ENCODE data around the gene LINC01488. TPM values are rescaled to one million over a fixed set of nuclear protein-coding genes. Genes with fewer than 3 reads are reported as not detected.

LINC01488 gene
- total and polyA plus RNA-seq, 2 donors (not counting 1 experiment from before 2014, with no cell fraction given), result not detected

DNA sequence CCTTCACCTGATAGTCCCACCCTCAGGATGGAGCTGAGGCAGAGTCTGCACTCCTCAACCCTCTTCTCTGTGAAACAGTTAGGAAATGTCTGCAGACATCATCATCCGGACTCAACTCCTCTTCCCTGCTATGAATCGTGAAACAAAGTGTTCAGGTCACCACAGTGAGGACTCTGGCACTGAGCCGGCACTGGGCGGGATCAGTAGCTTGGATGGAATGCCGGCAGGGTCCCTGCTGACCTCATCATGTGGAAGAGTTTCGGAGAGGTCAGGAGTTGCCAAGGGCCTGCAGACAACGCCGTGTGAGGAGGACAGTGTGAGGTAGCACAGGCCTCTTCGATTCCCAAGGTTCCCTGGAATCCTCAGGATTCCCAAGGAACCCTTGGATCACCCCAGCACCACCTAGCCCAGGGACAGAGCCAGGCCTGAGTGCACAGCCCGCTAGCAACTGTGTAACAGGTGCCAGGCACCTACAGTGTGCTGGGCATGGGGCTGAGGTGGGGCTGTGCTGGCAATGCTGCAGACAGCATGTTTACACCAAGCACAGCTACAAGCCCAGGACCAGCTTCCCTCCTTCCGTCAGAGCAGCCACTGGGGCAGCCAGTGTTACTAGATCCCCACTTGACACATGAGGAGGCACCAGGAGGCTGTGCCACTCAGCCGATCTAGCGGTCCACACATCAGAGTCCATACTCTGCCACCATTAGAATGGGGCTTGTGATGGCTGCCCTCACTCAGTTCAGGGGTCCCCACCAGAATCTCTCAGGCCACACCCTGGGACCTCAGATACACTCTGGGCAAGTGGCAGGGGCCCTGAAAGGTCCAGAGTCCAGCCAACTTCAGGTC is 693 bp upstream of the LINC01488 start:
- no peak for DNase-seq
- no peak overlapping the region for H2AFZ ChIP-seq (ENCODE audit: insufficient read depth, low read depth, low read length, poor library complexity, severe bottlenecking)
- Mint-ChIP-seq H3K4me3 (no peak overlapping the region), H3K4me1 (no peaks in the 10 kb centered on the region), H3K27me3 (no peaks in the 10 kb centered on the region), H3K27ac (no peak overlapping the region), H3K9me3 (ENCODE audit: insufficient read depth) (no peaks in the 10 kb centered on the region)
- no peak for TF ChIP-seq EZH2 (IDR thresholded peaks at IDR 0.05; ENCODE audit: borderline replicate concordance, insufficient read depth, low read depth, low read length, poor library complexity, severe bottlenecking)
- TF ChIP-seq, protein P1, sequence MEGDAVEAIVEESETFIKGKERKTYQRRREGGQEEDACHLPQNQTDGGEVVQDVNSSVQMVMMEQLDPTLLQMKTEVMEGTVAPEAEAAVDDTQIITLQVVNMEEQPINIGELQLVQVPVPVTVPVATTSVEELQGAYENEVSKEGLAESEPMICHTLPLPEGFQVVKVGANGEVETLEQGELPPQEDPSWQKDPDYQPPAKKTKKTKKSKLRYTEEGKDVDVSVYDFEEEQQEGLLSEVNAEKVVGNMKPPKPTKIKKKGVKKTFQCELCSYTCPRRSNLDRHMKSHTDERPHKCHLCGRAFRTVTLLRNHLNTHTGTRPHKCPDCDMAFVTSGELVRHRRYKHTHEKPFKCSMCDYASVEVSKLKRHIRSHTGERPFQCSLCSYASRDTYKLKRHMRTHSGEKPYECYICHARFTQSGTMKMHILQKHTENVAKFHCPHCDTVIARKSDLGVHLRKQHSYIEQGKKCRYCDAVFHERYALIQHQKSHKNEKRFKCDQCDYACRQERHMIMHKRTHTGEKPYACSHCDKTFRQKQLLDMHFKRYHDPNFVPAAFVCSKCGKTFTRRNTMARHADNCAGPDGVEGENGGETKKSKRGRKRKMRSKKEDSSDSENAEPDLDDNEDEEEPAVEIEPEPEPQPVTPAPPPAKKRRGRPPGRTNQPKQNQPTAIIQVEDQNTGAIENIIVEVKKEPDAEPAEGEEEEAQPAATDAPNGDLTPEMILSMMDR (IDR thresholded peaks at IDR 0.05), result no peak
- H3K9ac ChIP-seq (ENCODE audit: low read length), result no peak overlapping the region
- no peaks in the 10 kb centered on the region for H3K36me3 ChIP-seq (replicated peaks in 1 of 2; ENCODE audit: control extremely low read depth in 1 of 2, control insufficient read depth in 1 of 2, extremely low read depth in 1 of 2, insufficient read depth in 2 of 2, low read length in 1 of 2)
- H4K20me1 ChIP-seq (ENCODE audit: control insufficient read depth, insufficient read depth, low read length, poor library complexity, severe bottlenecking), result no peaks in the 10 kb centered on the region
- no peak overlapping the region for H3K4me3 ChIP-seq (ENCODE audit: control extremely low read depth in 1 of 5, extremely low read depth in 1 of 5, insufficient read depth in 1 of 5, low read depth in 2 of 5, low read length in 4 of 5)
- no peak overlapping the region for H3K4me2 ChIP-seq (replicated peaks; ENCODE audit: low read depth, low read length, poor library complexity, severe bottlenecking)
- peaks cover 0 to 2% (median 0%) of the 10 kb centered on the region in 4 experiments for H3K27me3 ChIP-seq (replicated peaks in 1 of 4; ENCODE audit: control extremely low read depth in 1 of 4, control insufficient read depth in 3 of 4, insufficient read depth in 4 of 4, low read length in 3 of 4)
- H3K79me2 ChIP-seq (ENCODE audit: control insufficient read depth, insufficient read depth, low read length), result no peaks in the 10 kb centered on the region
- POLR2A ChIA-PET, result no interaction called here
- WGBS (ENCODE audit: insufficient coverage), result 89% methylated on average over 12 of the region's 13 CpGs
- H3K9me3 ChIP-seq (ENCODE audit: control extremely low read depth in 1 of 3, control insufficient read depth in 2 of 3, insufficient read depth in 1 of 3, low read length in 2 of 3), result peaks cover 0 to 8% (median 0%) of the 10 kb centered on the region in 3 donors
- CTCF ChIA-PET, result no interaction called here
- no peaks in the 10 kb centered on the region for H3K4me1 ChIP-seq (ENCODE audit: control insufficient read depth in 2 of 2, insufficient read depth in 2 of 2, low read length in 2 of 2)
- no peak overlapping the region for H3K27ac ChIP-seq (ENCODE audit: low read length in 2 of 2)
- no peak for ATAC-seq (ENCODE audit: low read depth)
- intact Hi-C loops (cut with micrococcal nuclease), result no loop called here

DNA sequence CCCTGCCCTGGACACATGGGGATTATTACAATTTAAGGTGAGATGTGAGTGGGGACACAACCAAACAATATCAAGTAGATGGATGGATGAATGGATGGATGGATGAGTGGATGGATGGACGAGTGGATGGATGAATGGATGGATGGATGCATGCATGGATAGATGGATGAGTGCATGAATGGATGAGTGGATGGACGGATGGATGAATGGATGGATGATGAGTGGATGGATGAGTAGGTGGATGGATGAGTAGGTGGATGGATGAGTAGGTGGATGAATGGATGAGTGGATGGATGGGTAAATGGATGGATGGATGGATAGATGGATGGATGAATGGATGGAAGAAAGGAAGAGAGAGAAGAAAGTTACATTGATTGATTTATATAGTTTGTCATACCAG is 859 bp downstream of the LINC01488 start:
- intact Hi-C loops (cut with micrococcal nuclease), result no loop called here

More for the DNA sequence above, 859 bp downstream of the LINC01488 start:
- H3K27me3 ChIP-seq (replicated peaks in 1 of 4; ENCODE audit: control extremely low read depth in 1 of 4, control insufficient read depth in 3 of 4, insufficient read depth in 4 of 4, low read length in 3 of 4), result peaks cover 0 to 2% (median 0%) of the 10 kb centered on the region in 4 experiments
- Mint-ChIP-seq H3K27me3 (no peaks in the 10 kb centered on the region), H3K9me3 (ENCODE audit: insufficient read depth) (no peaks in the 10 kb centered on the region), H3K27ac (no peak overlapping the region), H3K4me3 (no peak overlapping the region), H3K4me1 (no peaks in the 10 kb centered on the region)
- no peak for DNase-seq
- H3K4me3 ChIP-seq (ENCODE audit: control extremely low read depth in 1 of 5, extremely low read depth in 1 of 5, insufficient read depth in 1 of 5, low read depth in 2 of 5, low read length in 4 of 5), result no peak overlapping the region
- H3K9ac ChIP-seq (ENCODE audit: low read length), result no peak overlapping the region
- H4K20me1 ChIP-seq (ENCODE audit: control insufficient read depth, insufficient read depth, low read length, poor library complexity, severe bottlenecking), result no peaks in the 10 kb centered on the region
- ATAC-seq (ENCODE audit: low read depth), result no peak
- no peak overlapping the region for H3K27ac ChIP-seq (ENCODE audit: low read length in 2 of 2)
- H3K79me2 ChIP-seq (ENCODE audit: control insufficient read depth, insufficient read depth, low read length), result no peaks in the 10 kb centered on the region
- H3K9me3 ChIP-seq (ENCODE audit: control extremely low read depth in 1 of 3, control insufficient read depth in 2 of 3, insufficient read depth in 1 of 3, low read length in 2 of 3), result peaks cover 0 to 8% (median 0%) of the 10 kb centered on the region in 3 donors
- no peak overlapping the region for H2AFZ ChIP-seq (ENCODE audit: insufficient read depth, low read depth, low read length, poor library complexity, severe bottlenecking)
- H3K4me2 ChIP-seq (replicated peaks; ENCODE audit: low read depth, low read length, poor library complexity, severe bottlenecking), result no peak overlapping the region
- ChIA-PET POLR2A (no interaction called here), CTCF (no interaction called here)
- no peaks in the 10 kb centered on the region for H3K4me1 ChIP-seq (ENCODE audit: control insufficient read depth in 2 of 2, insufficient read depth in 2 of 2, low read length in 2 of 2)
- TF ChIP-seq, protein P1 (IDR thresholded peaks at IDR 0.05), result no peak
- TF ChIP-seq EZH2 (IDR thresholded peaks at IDR 0.05; ENCODE audit: borderline replicate concordance, insufficient read depth, low read depth, low read length, poor library complexity, severe bottlenecking), result no peak
- H3K36me3 ChIP-seq (replicated peaks in 1 of 2; ENCODE audit: control extremely low read depth in 1 of 2, control insufficient read depth in 1 of 2, extremely low read depth in 1 of 2, insufficient read depth in 2 of 2, low read length in 1 of 2), result no peaks in the 10 kb centered on the region
- 84% methylated on average over 2 of the region's 2 CpGs for WGBS (ENCODE audit: insufficient coverage)

All from B cell (primary cell).